OCI-LY7 (cell line): Measurements from ENCODE around the gene POGLUT2. TPM values are rescaled to one million over a fixed set of nuclear protein-coding genes. Genes with fewer than 3 reads are reported as not detected.

ENCODE experiments used
- BruUV-seq: library from RNA; stranded (reverse); fragments of 400-500 nt; replicated peaks from 2 replicates; lab custom pipeline; 2021; lab: Mats Ljungman, UMichigan
- CTCF ChIA-PET: fragments of 300-600 bp; sonication (Branson Sonifier 250); formaldehyde crosslinking; loops from one replicate; lab custom pipeline; 2022; ENCODE audit warnings: antibody characterized with exemption; ENCODE audit not compliant: unreplicated experiment; lab: Charles Lee
- POLR2A ChIA-PET: fragments of 300-600 bp; sonication (Branson Sonifier 250); formaldehyde crosslinking; loops from one replicate; lab custom pipeline; 2022; ENCODE audit warnings: antibody characterized with exemption; lab: Charles Lee
- DNase-seq: peaks from one replicate; pipeline ENCODE4 v3.0.0-alpha.2; 2015; ENCODE audit warnings: low spot score
- H2AFZ ChIP-seq: fragments of 200-600 bp; sonication (generic), shearing (Covaris generic); 2 replicates; pipeline ENCODE4 v1.6.1; 2014; ENCODE audit warnings: mild to moderate bottlenecking, antibody characterized with exemption, low read length, moderate library complexity
- H3K27ac ChIP-seq: fragments of 200-600 bp; sonication (generic); 2 replicates; pipeline ENCODE4 v1.5.1; 2014; ENCODE audit warnings: mixed run types, low read depth, mild to moderate bottlenecking, moderate library complexity, low read length, inconsistent platforms; ENCODE audit not compliant: poor library complexity, severe bottlenecking
- H3K36me3 ChIP-seq: fragments of 200-600 bp; sonication (generic); 2 replicates; pipeline ENCODE4 v1.6.1; 2014; ENCODE audit warnings: mild to moderate bottlenecking, antibody characterized with exemption, low read length, moderate library complexity, mixed read lengths; ENCODE audit not compliant: insufficient read depth
- H3K4me1 ChIP-seq: fragments of 200-600 bp; sonication (generic); 2 replicates; pipeline ENCODE4 v1.5.1; 2014; ENCODE audit warnings: mild to moderate bottlenecking, low read length; ENCODE audit not compliant: insufficient read depth, poor library complexity, severe bottlenecking
- H3K4me2 ChIP-seq: fragments of 200-600 bp; sonication (generic); 2 replicates; pipeline ENCODE4 v1.6.1; 2014; ENCODE audit warnings: mild to moderate bottlenecking, low read length
- H3K4me3 ChIP-seq: fragments of 200-600 bp; sonication (generic); 2 replicates; pipeline ENCODE4 v1.5.1; 2014; ENCODE audit warnings: mild to moderate bottlenecking, low read depth, low read length; ENCODE audit not compliant: poor library complexity, severe bottlenecking
- H3K79me2 ChIP-seq: fragments of 200-600 bp; sonication (generic); 2 replicates; pipeline ENCODE4 v1.6.1; 2016; ENCODE audit warnings: low read depth, mild to moderate bottlenecking, low read length, moderate library complexity, mixed read lengths; ENCODE audit not compliant: insufficient read depth
- H3K9me2 ChIP-seq: fragments of 200-600 bp; sonication (generic); 2 replicates; pipeline ENCODE4 v1.6.1; 2016; ENCODE audit warnings: mild to moderate bottlenecking, low read length, mixed read lengths; ENCODE audit not compliant: insufficient read depth
- H3K9me3 ChIP-seq: fragments of 200-600 bp; sonication (generic); 2 replicates; pipeline ENCODE4 v1.6.1; 2014; ENCODE audit warnings: mild to moderate bottlenecking, mixed run types, low read length, mixed read lengths
- H4K20me1 ChIP-seq: fragments of 200-600 bp; sonication (generic); 2 replicates; pipeline ENCODE4 v1.6.1; 2014; ENCODE audit warnings: mild to moderate bottlenecking, antibody characterized with exemption, low read length, moderate library complexity, mixed read lengths; ENCODE audit not compliant: insufficient read depth
- CTCF ChIP-seq: fragments of 200-600 bp; sonication (generic); conservative IDR thresholded peaks from 2 replicates; pipeline ENCODE4 v1.5.1; 2014; ENCODE audit warnings: mild to moderate bottlenecking, antibody characterized with exemption, low read length, moderate library complexity, mixed read lengths
- EZH2phosphoT487 ChIP-seq: fragments of 200-600 bp; sonication (generic); IDR thresholded peaks from 2 replicates; pipeline ENCODE4 v1.6.1; 2018; ENCODE audit warnings: low read depth, borderline replicate concordance, mild to moderate bottlenecking, mixed run types, antibody characterized with exemption, low read length, moderate library complexity, mixed read lengths
- intact Hi-C: fragments of 100-400 bp; cut with micrococcal nuclease; formaldehyde crosslinking; loops from one replicate; pipeline ENCODE4 v1.10.0; 2022; ENCODE audit not compliant: unreplicated experiment
- total RNA-seq, 2 experiments: library from RNA; depleted of rRNA in 1 of 2; stranded (reverse); fragments of >200 nt in 1 of 2; shearing (Covaris generic) in 1 of 2; gene quantifications; 2 replicates each; pipeline ENCODE4 v1.2.3, GENCODE V29; 2014 to 2022

POGLUT2 gene
- total RNA-seq, 2 experiments from 2014 or later = not detected

GRCh38 chr13:102779436-102780159 lies 19.2 kb downstream of the POGLUT2 start:
- Histone ChIP-seq H2AFZ (no peak overlapping the region), H4K20me1 (no peaks in the 10 kb centered on the region), H3K9me3 (no peaks in the 10 kb centered on the region), H3K4me2 (no peak overlapping the region), H3K27ac (no peak overlapping the region), H3K4me3 (no peak overlapping the region), H3K9me2 (no peaks in the 10 kb centered on the region), H3K36me3 (no peaks in the 10 kb centered on the region), H3K79me2 (no peaks in the 10 kb centered on the region), H3K4me1 (no peaks in the 10 kb centered on the region)
- DNase-seq = no peak
- CTCF ChIA-PET = no interaction called here
- BruUV-seq = no TSS peak
- intact Hi-C loops = no loop called here
- TF ChIP-seq EZH2phosphoT487 = no peak
- no peak for TF ChIP-seq CTCF
- POLR2A ChIA-PET = no interaction called here

GRCh38 chr13:102777736-102778135 lies 21.0 kb downstream of the POGLUT2 start:
- intact Hi-C loops = no loop called here
- DNase-seq = no peak
- H3K79me2 ChIP-seq = no peaks in the 10 kb centered on the region
- no peak overlapping the region for H3K4me3 ChIP-seq
- no peaks in the 10 kb centered on the region for H3K9me3 ChIP-seq
- H4K20me1 ChIP-seq = no peaks in the 10 kb centered on the region
- no peak overlapping the region for H3K27ac ChIP-seq
- no TSS peak for BruUV-seq
- no peaks in the 10 kb centered on the region for H3K36me3 ChIP-seq
- ChIA-PET CTCF (no interaction called here), POLR2A (no interaction called here)
- no peak overlapping the region for H2AFZ ChIP-seq
- H3K4me2 ChIP-seq = no peak overlapping the region
- TF ChIP-seq CTCF = no peak
- no peak for TF ChIP-seq EZH2phosphoT487
- peaks cover 6% of the 10 kb centered on the region for H3K4me1 ChIP-seq
- no peaks in the 10 kb centered on the region for H3K9me2 ChIP-seq

- intact Hi-C loops = no loop called here
- Histone ChIP-seq H3K4me2 (no peak overlapping the region), H3K4me3 (no peak overlapping the region), H3K79me2 (no peaks in the 10 kb centered on the region), H4K20me1 (no peaks in the 10 kb centered on the region), H3K9me3 (no peaks in the 10 kb centered on the region), H2AFZ (no peak overlapping the region), H3K4me1 (peaks cover 6% of the 10 kb centered on the region), H3K36me3 (no peaks in the 10 kb centered on the region), H3K9me2 (no peaks in the 10 kb centered on the region), H3K27ac (no peak overlapping the region)
- ChIA-PET CTCF (no interaction called here), POLR2A (no interaction called here)
- no TSS peak for BruUV-seq
- TF ChIP-seq EZH2phosphoT487 (no peak), CTCF (no peak)
- DNase-seq = no peak
Observed at GRCh38 chr13:102776271-102776670, 22.5 kb downstream of the POGLUT2 start.
